ENCODE data around the gene CCDC8. TPM values are rescaled to one million over a fixed set of nuclear protein-coding genes. Genes with fewer than 3 reads are reported as not detected.

The CCDC8 gene
- polyA plus RNA-seq, 2 of the 4 experiments (the other 2 are of a cell fraction) = 0.04 to 0.08 TPM

DNA sequence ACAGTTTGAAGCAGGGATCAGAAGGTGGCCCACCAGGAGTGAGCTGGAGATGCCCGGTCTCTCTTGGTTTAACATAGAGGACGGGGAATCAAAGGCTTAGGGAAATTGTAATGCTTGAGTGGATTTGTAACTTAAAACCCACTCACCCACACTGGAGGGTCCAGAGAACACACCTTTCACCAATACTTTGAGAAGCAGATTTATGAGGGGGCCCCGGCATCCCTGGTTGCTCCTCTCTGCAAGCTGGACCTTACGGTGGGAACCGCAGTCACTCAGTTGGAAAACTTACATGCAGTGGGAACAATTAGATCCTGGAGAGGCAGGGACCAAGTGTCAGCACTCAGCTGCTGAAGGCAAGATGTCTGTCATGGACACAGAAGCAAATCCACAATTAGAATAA, 45.9 kb downstream of the CCDC8 start:
- Histone ChIP-seq H3K27ac (no peak overlapping the region), H3K4me2 (no peak overlapping the region), H3K4me1 (peaks cover 15% of the 10 kb centered on the region), H3K9me3 (no peaks in the 10 kb centered on the region), H3K4me3 (no peak overlapping the region)
- ChIA-PET CTCF (interaction anchor here (0.8 to 30.8 kb wide), 11 partner anchors 11 to 290 kb away, joined by 3 to 501 read pairs (median 4); partner anchors contain the start of gene PPP5C), POLR2A (no interaction called here)
- ATAC-seq (no peak), FAIRE-seq (no peak), DNase-seq (ENCODE audit: low read depth in 1 of 2, low spot score in 1 of 2) (no peak)
- 91% methylated on average over 5 of the region's 5 CpGs for WGBS (ENCODE audit: missing lambda C conversion rate)
- TF ChIP-seq MAFK (IDR thresholded peaks at IDR 0.05; ENCODE audit: partially characterized antibody) = no peak
- TF ChIP-seq NPAS2 (CRISPR knock-in tag; IDR thresholded peaks at IDR 0.05; ENCODE audit: borderline replicate concordance) = no peak
- TF ChIP-seq RCOR1 (IDR thresholded peaks at IDR 0.05; ENCODE audit: low read depth, low read length) = no peak
- no peak for TF ChIP-seq FOSL2 (IDR thresholded peaks at IDR 0.05)
- TF ChIP-seq FOSL2 (CRISPR knock-in tag; IDR thresholded peaks at IDR 0.05) = no peak
- TF ChIP-seq CEBPB (IDR thresholded peaks at IDR 0.05) = no peak
- no peak for TF ChIP-seq CHD2 (IDR thresholded peaks at IDR 0.05; ENCODE audit: low read length, partially characterized antibody)
- no peak for TF ChIP-seq HOXA7 (CRISPR knock-in tag; IDR thresholded peaks at IDR 0.05)
- no peak for TF ChIP-seq ZSCAN20 (CRISPR knock-in tag; IDR thresholded peaks at IDR 0.05)
- no peak for TF ChIP-seq MAZ (IDR thresholded peaks at IDR 0.05; ENCODE audit: borderline replicate concordance, low read depth, low read length)
- no peak for TF ChIP-seq RAD21 (conservative IDR thresholded peaks at IDR 0.05 in 1 of 2, IDR thresholded peaks at IDR 0.05 in 1 of 2)
- no peak for TF ChIP-seq POLR2A (IDR thresholded peaks at IDR 0.05; ENCODE audit: low read length)
- TF ChIP-seq, protein P1, sequence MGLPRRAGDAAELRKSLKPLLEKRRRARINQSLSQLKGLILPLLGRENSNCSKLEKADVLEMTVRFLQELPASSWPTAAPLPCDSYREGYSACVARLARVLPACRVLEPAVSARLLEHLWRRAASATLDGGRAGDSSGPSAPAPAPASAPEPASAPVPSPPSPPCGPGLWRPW (IDR thresholded peaks at IDR 0.05) = no peak
- no peak for TF ChIP-seq RNF2 (IDR thresholded peaks at IDR 0.05; ENCODE audit: borderline replicate concordance, low read depth)

- POLR2A ChIA-PET = no interaction called here
- DNase-seq (ENCODE audit: low read depth in 1 of 2, low spot score in 1 of 2) (no peak), ATAC-seq (no peak), FAIRE-seq (no peak)
- Histone ChIP-seq H3K27ac (no peak overlapping the region), H3K4me1 (peaks cover 9% of the 10 kb centered on the region), H3K9me3 (no peaks in the 10 kb centered on the region), H3K4me2 (no peak overlapping the region), H3K4me3 (no peak overlapping the region)
- CTCF ChIA-PET = interaction anchor here (1.1 to 30.8 kb wide), 5 partner anchors 11 to 85 kb away, joined by 3 to 501 read pairs (median 45); partner anchors contain the start of gene PPP5C
- no peak for TF ChIP-seq NPAS2 (CRISPR knock-in tag; IDR thresholded peaks at IDR 0.05; ENCODE audit: borderline replicate concordance)
- TF ChIP-seq KDM5A (IDR thresholded peaks at IDR 0.05) = no peak
- TF ChIP-seq, protein P2, sequence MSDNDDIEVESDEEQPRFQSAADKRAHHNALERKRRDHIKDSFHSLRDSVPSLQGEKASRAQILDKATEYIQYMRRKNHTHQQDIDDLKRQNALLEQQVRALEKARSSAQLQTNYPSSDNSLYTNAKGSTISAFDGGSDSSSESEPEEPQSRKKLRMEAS (IDR thresholded peaks at IDR 0.05) = no peak
- no peak for TF ChIP-seq MYC (IDR thresholded peaks at IDR 0.05; ENCODE audit: borderline replicate concordance, low read length)
- no peak for TF ChIP-seq ELK1 (IDR thresholded peaks at IDR 0.05; ENCODE audit: low read depth, low read length)
- no peak for TF ChIP-seq HEYL (CRISPR knock-in tag; IDR thresholded peaks at IDR 0.05)
- no peak for TF ChIP-seq EHMT2 (IDR thresholded peaks at IDR 0.05; ENCODE audit: low read depth)
- no peak for TF ChIP-seq CTCF (IDR thresholded peaks at IDR 0.05)
- TF ChIP-seq FOSL2 (IDR thresholded peaks at IDR 0.05) = no peak
- no peak for TF ChIP-seq FOSL2 (CRISPR knock-in tag; IDR thresholded peaks at IDR 0.05)
- no peak for TF ChIP-seq HOXB5 (CRISPR knock-in tag; IDR thresholded peaks at IDR 0.05)
- TF ChIP-seq, protein P1 (IDR thresholded peaks at IDR 0.05) = no peak
- TF ChIP-seq MAFK (IDR thresholded peaks at IDR 0.05; ENCODE audit: partially characterized antibody) = no peak
- TF ChIP-seq SREBF2 (IDR thresholded peaks at IDR 0.05) = no peak
- no peak for TF ChIP-seq PHF8 (IDR thresholded peaks at IDR 0.05; ENCODE audit: borderline replicate concordance, low read depth)
- TF ChIP-seq EHF (CRISPR knock-in tag; IDR thresholded peaks at IDR 0.05) = no peak
- no peak for TF ChIP-seq HOXA7 (CRISPR knock-in tag; IDR thresholded peaks at IDR 0.05)
- TF ChIP-seq, protein P3, sequence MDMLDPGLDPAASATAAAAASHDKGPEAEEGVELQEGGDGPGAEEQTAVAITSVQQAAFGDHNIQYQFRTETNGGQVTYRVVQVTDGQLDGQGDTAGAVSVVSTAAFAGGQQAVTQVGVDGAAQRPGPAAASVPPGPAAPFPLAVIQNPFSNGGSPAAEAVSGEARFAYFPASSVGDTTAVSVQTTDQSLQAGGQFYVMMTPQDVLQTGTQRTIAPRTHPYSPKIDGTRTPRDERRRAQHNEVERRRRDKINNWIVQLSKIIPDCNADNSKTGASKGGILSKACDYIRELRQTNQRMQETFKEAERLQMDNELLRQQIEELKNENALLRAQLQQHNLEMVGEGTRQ (IDR thresholded peaks at IDR 0.05) = no peak
- TF ChIP-seq, protein P4, sequence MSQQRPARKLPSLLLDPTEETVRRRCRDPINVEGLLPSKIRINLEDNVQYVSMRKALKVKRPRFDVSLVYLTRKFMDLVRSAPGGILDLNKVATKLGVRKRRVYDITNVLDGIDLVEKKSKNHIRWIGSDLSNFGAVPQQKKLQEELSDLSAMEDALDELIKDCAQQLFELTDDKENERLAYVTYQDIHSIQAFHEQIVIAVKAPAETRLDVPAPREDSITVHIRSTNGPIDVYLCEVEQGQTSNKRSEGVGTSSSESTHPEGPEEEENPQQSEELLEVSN (IDR thresholded peaks at IDR 0.05; ENCODE audit: borderline replicate concordance, low read depth) = no peak
- WGBS (ENCODE audit: missing lambda C conversion rate) = 92% methylated on average over 9 of the region's 9 CpGs
Observed at GRCh38 chr19:46366620-46367292, 46.6 kb downstream of the CCDC8 start.

Data from A549 (cell line).